ENCODE results near the gene COPZ1. TPM values are rescaled to one million over a fixed set of nuclear protein-coding genes. Genes with fewer than 3 reads are reported as not detected.
A peak's percentile ranks its signal among the peaks of the same experiment; 100 is the strongest.

COPZ1 gene
- total and polyA plus RNA-seq, 9 of the 15 experiments (the other 6 are each of a cell fraction or from before 2014, with no cell fraction given): 137 to 487 (median 233) TPM

DNA sequence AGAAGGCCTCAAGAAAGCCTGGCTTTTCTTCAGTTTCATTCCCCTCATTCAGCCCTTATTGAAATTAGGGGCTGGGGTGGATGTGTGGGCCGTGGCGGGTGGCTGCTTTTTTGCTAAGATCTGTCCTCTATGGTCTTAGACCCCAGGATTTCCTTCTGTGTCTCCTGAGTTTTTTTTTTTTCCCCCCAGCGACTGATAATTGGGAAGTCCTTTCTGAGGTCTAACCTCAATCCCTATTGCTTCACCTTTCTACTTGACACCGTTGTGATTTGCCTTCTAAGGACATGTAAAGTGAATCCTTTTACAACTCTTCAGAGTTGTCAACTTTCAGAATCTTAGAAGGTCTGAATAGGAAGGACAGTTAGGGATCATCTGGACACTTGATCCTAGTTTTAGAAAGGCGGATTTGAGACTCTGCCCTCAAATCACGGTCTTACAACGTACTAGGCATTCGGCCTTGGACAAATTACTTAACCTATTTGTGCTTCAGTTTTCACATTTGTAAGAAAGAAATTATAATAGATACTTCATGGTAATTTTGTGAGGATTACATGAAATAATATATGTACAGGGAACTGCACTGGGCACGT lies 34.9 kb downstream of the COPZ1 start (continued):
- TF ChIP-seq KLF1 (tag; IDR thresholded peaks at IDR 0.05): no peak
- TF ChIP-seq, protein P1, sequence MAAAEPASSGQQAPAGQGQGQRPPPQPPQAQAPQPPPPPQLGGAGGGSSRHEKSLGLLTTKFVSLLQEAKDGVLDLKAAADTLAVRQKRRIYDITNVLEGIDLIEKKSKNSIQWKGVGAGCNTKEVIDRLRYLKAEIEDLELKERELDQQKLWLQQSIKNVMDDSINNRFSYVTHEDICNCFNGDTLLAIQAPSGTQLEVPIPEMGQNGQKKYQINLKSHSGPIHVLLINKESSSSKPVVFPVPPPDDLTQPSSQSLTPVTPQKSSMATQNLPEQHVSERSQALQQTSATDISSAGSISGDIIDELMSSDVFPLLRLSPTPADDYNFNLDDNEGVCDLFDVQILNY (CRISPR knock-in tag; IDR thresholded peaks at IDR 0.05): no peak
- TF ChIP-seq NFE2 (IDR thresholded peaks at IDR 0.05; ENCODE audit: low read depth): no peak
- TF ChIP-seq, protein P2, sequence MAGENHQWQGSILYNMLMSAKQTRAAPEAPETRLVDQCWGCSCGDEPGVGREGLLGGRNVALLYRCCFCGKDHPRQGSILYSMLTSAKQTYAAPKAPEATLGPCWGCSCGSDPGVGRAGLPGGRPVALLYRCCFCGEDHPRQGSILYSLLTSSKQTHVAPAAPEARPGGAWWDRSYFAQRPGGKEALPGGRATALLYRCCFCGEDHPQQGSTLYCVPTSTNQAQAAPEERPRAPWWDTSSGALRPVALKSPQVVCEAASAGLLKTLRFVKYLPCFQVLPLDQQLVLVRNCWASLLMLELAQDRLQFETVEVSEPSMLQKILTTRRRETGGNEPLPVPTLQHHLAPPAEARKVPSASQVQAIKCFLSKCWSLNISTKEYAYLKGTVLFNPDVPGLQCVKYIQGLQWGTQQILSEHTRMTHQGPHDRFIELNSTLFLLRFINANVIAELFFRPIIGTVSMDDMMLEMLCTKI (IDR thresholded peaks at IDR 0.05; ENCODE audit: partially characterized antibody): no peak
- TF ChIP-seq ZKSCAN3 (CRISPR knock-in tag; IDR thresholded peaks at IDR 0.05): peak; percentile 20; the same call in 1 of the 2 replicates
- no peak for TF ChIP-seq SIN3A (IDR thresholded peaks at IDR 0.05; ENCODE audit: borderline replicate concordance in 2 of 2, control insufficient read depth in 1 of 2, low read depth in 2 of 2, low read length in 2 of 2)
- TF ChIP-seq KLF10 (CRISPR knock-in tag; IDR thresholded peaks at IDR 0.05): no peak
- peak; percentile 39 for TF ChIP-seq ZFX (CRISPR knock-in tag; IDR thresholded peaks at IDR 0.05)
- TF ChIP-seq ERF (CRISPR knock-in tag; IDR thresholded peaks at IDR 0.05): no peak
- TF ChIP-seq HEY1 (CRISPR knock-in tag; IDR thresholded peaks at IDR 0.05; ENCODE audit: borderline replicate concordance): no peak
- no peak for TF ChIP-seq PTBP1 (IDR thresholded peaks at IDR 0.05; ENCODE audit: low read depth, low read length)
- TF ChIP-seq ELF1 (tag; IDR thresholded peaks at IDR 0.05): no peak
- TF ChIP-seq MYBL2 (IDR thresholded peaks at IDR 0.05; ENCODE audit: low read depth): no peak
- no peak for TF ChIP-seq MYBL2 (CRISPR knock-in tag; IDR thresholded peaks at IDR 0.05; ENCODE audit: borderline replicate concordance)
- no peak for TF ChIP-seq ATF1 (CRISPR knock-in tag; IDR thresholded peaks at IDR 0.05)
- TF ChIP-seq ATF1 (tag; IDR thresholded peaks at IDR 0.05): no peak
- TF ChIP-seq CHD2 (IDR thresholded peaks at IDR 0.05; ENCODE audit: low read depth, low read length): no peak
- TF ChIP-seq ZNF766 (CRISPR knock-in tag; conservative IDR thresholded peaks at IDR 0.05): peak; percentile 2; the same call in 1 of the 2 replicates
- TF ChIP-seq ZNF561 (CRISPR knock-in tag; conservative IDR thresholded peaks at IDR 0.05): no peak
- no peak for TF ChIP-seq NFXL1 (CRISPR knock-in tag; IDR thresholded peaks at IDR 0.05)
- no peak for TF ChIP-seq GATA2 (CRISPR knock-in tag; IDR thresholded peaks at IDR 0.05)
- 0 out of 2 replicates have a peak, but pooled peaks have one; percentile 6 for TF ChIP-seq ZBTB33 (CRISPR knock-in tag; IDR thresholded peaks at IDR 0.05)
- TF ChIP-seq HNRNPLL (IDR thresholded peaks at IDR 0.05; ENCODE audit: low read depth, low read length, poor library complexity, severe bottlenecking): no peak
- TF ChIP-seq SRSF3 (IDR thresholded peaks at IDR 0.05; ENCODE audit: insufficient read depth, low read length): no peak
- no peak for TF ChIP-seq CBFA2T2 (conservative IDR thresholded peaks at IDR 0.05)
- TF ChIP-seq, protein P3, sequence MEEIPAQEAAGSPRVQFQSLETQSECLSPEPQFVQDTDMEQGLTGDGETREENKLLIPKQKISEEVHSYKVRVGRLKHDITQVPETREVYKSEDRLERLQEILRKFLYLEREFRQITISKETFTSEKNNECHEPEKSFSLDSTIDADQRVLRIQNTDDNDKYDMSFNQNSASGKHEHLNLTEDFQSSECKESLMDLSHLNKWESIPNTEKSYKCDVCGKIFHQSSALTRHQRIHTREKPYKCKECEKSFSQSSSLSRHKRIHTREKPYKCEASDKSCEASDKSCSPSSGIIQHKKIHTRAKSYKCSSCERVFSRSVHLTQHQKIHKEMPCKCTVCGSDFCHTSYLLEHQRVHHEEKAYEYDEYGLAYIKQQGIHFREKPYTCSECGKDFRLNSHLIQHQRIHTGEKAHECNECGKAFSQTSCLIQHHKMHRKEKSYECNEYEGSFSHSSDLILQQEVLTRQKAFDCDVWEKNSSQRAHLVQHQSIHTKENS (CRISPR knock-in tag; IDR thresholded peaks at IDR 0.05): no peak
